Karpas-422 (cell line): ENCODE data around the gene RAI2. TPM values are rescaled to one million over a fixed set of nuclear protein-coding genes. Genes with fewer than 3 reads are reported as not detected.
"Not testable (repeated sequence)": the region's sequence is repeated elsewhere in the genome, so short reads cannot be mapped to it uniquely, and the experiment has no call there.

ENCODE experiments used
- DNase-seq: peaks from one replicate; pipeline ENCODE4 v3.0.0-alpha.2; 2015
- H2AFZ ChIP-seq: fragments of 200-600 bp; sonication (generic); 2 replicates; pipeline ENCODE4 v1.6.1; 2014; ENCODE audit warnings: antibody characterized with exemption, low read length, mixed read lengths
- H3K27ac ChIP-seq: fragments of 200-600 bp; sonication (generic); 2 replicates; pipeline ENCODE4 v1.5.1; 2014; ENCODE audit warnings: mild to moderate bottlenecking, low read length, moderate library complexity
- H3K27me3 ChIP-seq: fragments of 200-600 bp; sonication (generic); 2 replicates; pipeline ENCODE4 v1.6.1; 2014; ENCODE audit warnings: low read length, mixed read lengths
- H3K36me3 ChIP-seq: fragments of 200-600 bp; sonication (generic); 2 replicates; pipeline ENCODE4 v1.6.1; 2014; ENCODE audit warnings: low read length, mixed read lengths; ENCODE audit not compliant: insufficient read depth
- H3K4me1 ChIP-seq: fragments of 200-600 bp; sonication (generic); 2 replicates; pipeline ENCODE4 v1.6.1; 2014; ENCODE audit warnings: mild to moderate bottlenecking, low read length, mixed read lengths
- H3K4me2 ChIP-seq: fragments of 200-600 bp; sonication (generic); 2 replicates; pipeline ENCODE4 v1.6.1; 2014; ENCODE audit warnings: low read length, low read depth, mild to moderate bottlenecking; ENCODE audit not compliant: poor library complexity, severe bottlenecking
- H3K4me3 ChIP-seq: fragments of 200-600 bp; sonication (generic); 2 replicates; pipeline ENCODE4 v1.5.1; 2014; ENCODE audit warnings: mild to moderate bottlenecking, antibody characterized with exemption, low read length, mixed read lengths
- H3K79me2 ChIP-seq: fragments of 200-600 bp; sonication (generic); 2 replicates; pipeline ENCODE4 v1.6.1; 2014; ENCODE audit warnings: mild to moderate bottlenecking, low read length, mixed read lengths
- H3K9ac ChIP-seq: fragments of 200-600 bp; sonication (generic); 2 replicates; pipeline ENCODE4 v1.6.0; 2014; ENCODE audit warnings: low read length
- H3K9me2 ChIP-seq: fragments of 200-600 bp; sonication (generic), shearing (Covaris generic); replicated peaks from 2 replicates; pipeline ENCODE4 v1.6.0; 2014; ENCODE audit warnings: mild to moderate bottlenecking, low read length, moderate library complexity; ENCODE audit not compliant: insufficient read depth
- H3K9me3 ChIP-seq: fragments of 300-700, 200-600 bp; sonication (generic); 2 replicates; pipeline ENCODE4 v1.6.1; 2014; ENCODE audit warnings: low read length, mixed read lengths
- H4K20me1 ChIP-seq: fragments of 200-600 bp; sonication (generic); 2 replicates; pipeline ENCODE4 v1.6.1; 2014; ENCODE audit warnings: mild to moderate bottlenecking, antibody characterized with exemption, low read length, low read depth; ENCODE audit not compliant: insufficient read depth
- total RNA-seq: library from RNA; depleted of rRNA; stranded (reverse); fragments of >200 nt; shearing (Covaris generic); gene quantifications from 2 replicates; pipeline ENCODE4 v1.2.3, GENCODE V29; 2014; ENCODE audit warnings: low replicate concordance

The RAI2 gene
- total RNA-seq, 1 experiment from 2014 or later: not detected

DNA sequence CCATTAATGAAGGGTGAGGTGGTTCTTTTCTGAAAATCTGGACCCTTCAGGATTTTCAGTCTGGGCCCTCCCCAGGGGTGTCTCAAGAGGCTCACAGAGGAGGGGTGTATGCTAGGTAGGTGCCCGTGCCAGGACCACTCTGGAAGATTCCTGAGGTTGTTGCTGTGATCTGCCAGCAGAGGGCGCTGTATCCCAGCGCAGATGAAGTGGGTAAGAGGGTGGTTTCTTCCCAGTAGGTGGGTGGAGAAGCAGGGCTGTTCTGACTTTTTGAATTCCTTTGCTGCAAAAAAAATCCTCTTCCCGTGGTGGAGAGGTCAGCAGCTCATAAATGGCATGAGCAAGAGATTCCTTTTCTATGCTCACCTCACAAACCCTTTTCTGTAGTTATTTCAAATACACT lies 72.7 kb downstream of the RAI2 start:
- no peak overlapping the region for H3K9ac ChIP-seq
- peak; percentile 76 for DNase-seq
- H3K4me2 ChIP-seq: no peak overlapping the region
- H3K79me2 ChIP-seq: no peaks in the 10 kb centered on the region
- H2AFZ ChIP-seq: no peak overlapping the region
- H3K27me3 ChIP-seq: no peaks in the 10 kb centered on the region
- H3K4me1 ChIP-seq: no peaks in the 10 kb centered on the region
- no peaks in the 10 kb centered on the region for H3K9me2 ChIP-seq
- no peak overlapping the region for H3K4me3 ChIP-seq
- H4K20me1 ChIP-seq: no peaks in the 10 kb centered on the region
- no peak overlapping the region for H3K27ac ChIP-seq
- no peaks in the 10 kb centered on the region for H3K9me3 ChIP-seq
- no peaks in the 10 kb centered on the region for H3K36me3 ChIP-seq

DNA sequence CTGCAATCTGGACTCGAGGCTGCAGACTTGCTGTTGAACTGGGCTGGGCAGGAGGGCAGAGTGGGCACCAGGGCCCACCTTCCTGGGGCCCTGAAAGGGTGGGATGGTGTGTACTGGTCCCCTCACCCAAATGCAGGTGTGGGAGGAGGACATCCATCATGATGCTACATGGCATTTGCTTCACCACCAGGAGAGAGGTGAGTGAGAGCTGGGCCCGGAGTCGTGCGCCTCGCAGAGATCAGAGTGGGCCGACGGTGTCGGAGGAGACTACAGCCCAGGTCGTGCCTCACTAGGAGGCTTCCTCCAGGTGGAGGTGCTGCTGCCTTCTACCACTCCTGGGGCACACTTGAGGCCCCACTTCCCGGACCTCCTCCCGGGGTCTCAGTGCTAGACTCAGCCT lies 73.5 kb downstream of the RAI2 start:
- no peaks in the 10 kb centered on the region for H3K9me3 ChIP-seq
- no peaks in the 10 kb centered on the region for H3K36me3 ChIP-seq
- no peaks in the 10 kb centered on the region for H3K79me2 ChIP-seq
- no peak overlapping the region for H3K9ac ChIP-seq
- DNase-seq: no peak
- no peaks in the 10 kb centered on the region for H4K20me1 ChIP-seq
- no peaks in the 10 kb centered on the region for H3K27me3 ChIP-seq
- H3K4me2 ChIP-seq: no peak overlapping the region
- no peak overlapping the region for H2AFZ ChIP-seq
- no peak overlapping the region for H3K4me3 ChIP-seq
- H3K9me2 ChIP-seq: no peaks in the 10 kb centered on the region
- H3K4me1 ChIP-seq: no peaks in the 10 kb centered on the region
- H3K27ac ChIP-seq: no peak overlapping the region

DNA sequence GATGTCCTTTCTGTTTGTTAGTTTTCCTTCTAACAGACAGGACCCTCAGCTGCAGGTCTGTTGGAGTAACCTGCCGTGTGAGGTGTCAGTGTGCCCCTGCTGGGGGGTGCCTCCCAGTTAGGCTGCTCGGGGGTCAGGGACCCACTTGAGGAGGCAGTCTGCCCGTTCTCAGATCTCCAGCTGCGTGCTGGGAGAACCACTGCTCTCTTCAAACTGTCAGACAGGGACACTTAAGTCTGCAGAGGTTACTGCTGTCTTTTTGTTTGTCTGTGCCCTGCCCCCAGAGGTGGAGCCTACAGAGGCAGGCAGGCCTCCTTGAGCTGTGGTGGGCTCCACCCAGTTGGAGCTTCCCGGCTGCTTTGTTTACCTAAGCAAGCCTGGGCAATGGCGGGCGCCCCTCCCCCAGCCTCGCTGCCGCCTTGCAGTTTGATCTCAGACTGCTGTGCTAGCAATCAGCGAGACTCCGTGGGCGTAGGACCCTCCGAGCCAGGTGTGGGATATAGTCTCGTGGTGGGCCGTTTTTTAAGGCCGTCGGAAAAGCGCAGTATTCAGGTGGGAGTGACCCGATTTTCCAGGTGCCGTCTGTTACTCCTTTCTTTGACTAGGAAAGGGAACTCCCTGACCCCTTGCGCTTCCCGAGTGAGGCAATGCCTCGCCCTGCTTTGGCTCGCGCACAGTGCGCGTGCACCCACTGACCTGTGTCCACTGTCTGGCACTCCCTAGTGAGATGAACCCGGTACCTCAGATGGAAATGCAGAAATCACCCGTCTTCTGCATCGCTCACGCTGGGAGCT lies 74.3 kb downstream of the RAI2 start:
- H3K27ac ChIP-seq, H3K4me3 ChIP-seq, H3K4me2 ChIP-seq, H3K9me2 ChIP-seq, H3K27me3 ChIP-seq, H3K36me3 ChIP-seq, DNase-seq, H4K20me1 ChIP-seq, H3K4me1 ChIP-seq, H3K79me2 ChIP-seq, H3K9me3 ChIP-seq, H2AFZ ChIP-seq, H3K9ac ChIP-seq: not testable (repeated sequence)

DNA sequence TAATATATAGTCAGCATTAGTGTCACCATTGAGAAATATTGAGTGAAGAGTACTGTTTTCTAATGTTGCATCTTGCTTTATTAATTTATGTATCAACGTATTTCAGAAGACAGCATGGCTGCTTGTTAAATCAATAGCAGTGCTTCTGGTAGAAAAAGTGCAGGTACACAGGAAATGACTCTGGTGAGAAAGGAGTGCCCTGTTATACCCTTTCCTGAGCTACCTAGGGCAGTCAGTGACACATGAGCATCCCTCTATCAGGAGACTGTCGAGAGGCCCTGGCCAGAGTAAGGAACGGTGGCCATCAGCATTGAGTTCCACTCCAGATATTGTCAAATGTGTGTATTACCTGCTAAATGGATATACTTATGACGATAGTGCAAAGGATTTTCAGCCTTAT lies 81.7 kb downstream of the RAI2 start:
- H3K36me3 ChIP-seq: no peaks in the 10 kb centered on the region
- no peaks in the 10 kb centered on the region for H3K4me1 ChIP-seq
- no peak for DNase-seq
- H3K27ac ChIP-seq: no peak overlapping the region
- no peak overlapping the region for H3K4me2 ChIP-seq
- no peaks in the 10 kb centered on the region for H4K20me1 ChIP-seq
- no peak overlapping the region for H3K9ac ChIP-seq
- no peaks in the 10 kb centered on the region for H3K27me3 ChIP-seq
- H3K4me3 ChIP-seq: no peak overlapping the region
- H2AFZ ChIP-seq: no peak overlapping the region
- no peaks in the 10 kb centered on the region for H3K9me2 ChIP-seq
- no peaks in the 10 kb centered on the region for H3K9me3 ChIP-seq
- H3K79me2 ChIP-seq: no peaks in the 10 kb centered on the region

DNA sequence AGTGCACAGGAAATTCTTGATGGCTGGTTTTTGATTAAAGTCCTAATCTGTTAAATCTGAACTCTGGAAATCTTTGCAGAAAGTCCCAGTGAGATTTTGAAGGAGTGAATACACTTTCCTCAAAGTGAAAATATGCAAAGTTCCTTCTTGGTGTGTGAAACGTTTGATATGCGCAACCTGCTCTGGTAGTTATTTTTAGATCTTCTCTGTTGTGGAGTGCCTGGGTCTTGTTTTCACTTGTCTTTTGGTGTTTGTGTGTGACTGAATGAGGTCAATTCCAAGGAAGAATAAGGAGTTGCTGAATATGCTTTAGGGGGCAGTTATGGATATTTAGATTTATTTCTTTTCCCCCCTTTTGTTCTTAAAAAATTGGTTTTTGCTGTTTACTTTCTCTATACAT lies 82.1 kb downstream of the RAI2 start:
- Histone ChIP-seq H3K27ac (no peak overlapping the region), H3K27me3 (no peaks in the 10 kb centered on the region), H3K36me3 (no peaks in the 10 kb centered on the region), H3K9me3 (no peaks in the 10 kb centered on the region), H3K79me2 (no peaks in the 10 kb centered on the region), H3K9me2 (no peaks in the 10 kb centered on the region), H3K4me2 (no peak overlapping the region), H2AFZ (no peak overlapping the region), H3K9ac (no peak overlapping the region), H3K4me1 (no peaks in the 10 kb centered on the region), H4K20me1 (no peaks in the 10 kb centered on the region), H3K4me3 (no peak overlapping the region)
- no peak for DNase-seq

DNA sequence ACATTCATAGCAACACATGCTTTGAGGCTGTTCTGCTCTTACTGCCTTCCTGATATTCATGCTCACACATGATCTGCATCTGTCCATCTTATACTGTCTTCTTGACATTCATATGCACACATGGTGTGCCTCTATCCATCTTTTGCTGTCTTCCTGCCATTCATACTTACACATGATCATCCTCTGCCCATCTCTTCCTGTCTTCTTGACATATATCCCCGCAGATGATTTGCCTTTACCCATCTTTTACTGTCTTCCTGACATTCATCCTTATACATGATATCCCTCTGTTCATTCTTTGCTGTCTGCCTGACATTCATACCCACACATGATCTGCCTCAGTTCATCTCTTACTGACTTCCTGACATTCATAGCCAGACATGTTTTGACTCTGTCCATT lies 87.0 kb downstream of the RAI2 start:
- H3K9ac ChIP-seq: no peak overlapping the region
- H3K4me1 ChIP-seq: no peaks in the 10 kb centered on the region
- no peaks in the 10 kb centered on the region for H3K79me2 ChIP-seq
- H3K4me3 ChIP-seq: no peak overlapping the region
- H3K4me2 ChIP-seq: no peak overlapping the region
- H3K27me3 ChIP-seq: no peaks in the 10 kb centered on the region
- H3K36me3 ChIP-seq: no peaks in the 10 kb centered on the region
- H2AFZ ChIP-seq: no peak overlapping the region
- no peak for DNase-seq
- H3K9me2 ChIP-seq: no peaks in the 10 kb centered on the region
- H3K27ac ChIP-seq: no peak overlapping the region
- no peaks in the 10 kb centered on the region for H3K9me3 ChIP-seq
- H4K20me1 ChIP-seq: no peaks in the 10 kb centered on the region

DNA sequence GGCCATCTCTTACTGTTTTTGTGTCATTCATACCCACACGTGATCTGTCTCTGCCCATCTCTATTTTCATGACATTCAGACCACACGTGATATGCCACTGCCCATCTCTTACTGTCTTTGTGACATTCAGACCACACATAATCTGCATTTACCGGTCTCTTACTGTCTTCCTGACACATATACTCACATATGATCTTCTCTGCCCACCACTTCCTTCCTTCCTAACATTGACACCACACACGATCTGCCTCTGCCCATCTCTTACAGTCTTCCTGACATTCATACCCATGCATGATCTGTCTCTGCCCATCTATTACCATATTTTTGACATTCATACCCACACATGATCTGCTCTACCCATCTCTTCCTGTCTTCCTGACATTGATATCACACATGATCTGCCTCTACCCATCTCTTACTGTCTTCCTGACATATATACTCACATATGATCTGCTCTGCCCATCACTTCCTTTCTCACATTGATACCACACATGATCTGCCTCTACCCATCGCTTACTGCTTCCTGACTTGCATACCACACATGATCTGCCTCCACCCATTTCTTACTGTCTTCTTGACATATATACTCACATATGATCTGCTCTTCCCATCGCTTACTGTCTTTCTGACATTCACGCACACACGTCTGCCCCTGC lies 87.7 kb downstream of the RAI2 start:
- H3K36me3 ChIP-seq: no peaks in the 10 kb centered on the region
- H3K4me2 ChIP-seq: no peak overlapping the region
- no peak overlapping the region for H3K9ac ChIP-seq
- H2AFZ ChIP-seq: no peak overlapping the region
- H3K9me3 ChIP-seq: no peaks in the 10 kb centered on the region
- H3K27me3 ChIP-seq: no peaks in the 10 kb centered on the region
- no peak overlapping the region for H3K27ac ChIP-seq
- no peaks in the 10 kb centered on the region for H4K20me1 ChIP-seq
- DNase-seq: no peak
- H3K9me2 ChIP-seq: no peaks in the 10 kb centered on the region
- H3K4me1 ChIP-seq: no peaks in the 10 kb centered on the region
- no peaks in the 10 kb centered on the region for H3K79me2 ChIP-seq
- no peak overlapping the region for H3K4me3 ChIP-seq

DNA sequence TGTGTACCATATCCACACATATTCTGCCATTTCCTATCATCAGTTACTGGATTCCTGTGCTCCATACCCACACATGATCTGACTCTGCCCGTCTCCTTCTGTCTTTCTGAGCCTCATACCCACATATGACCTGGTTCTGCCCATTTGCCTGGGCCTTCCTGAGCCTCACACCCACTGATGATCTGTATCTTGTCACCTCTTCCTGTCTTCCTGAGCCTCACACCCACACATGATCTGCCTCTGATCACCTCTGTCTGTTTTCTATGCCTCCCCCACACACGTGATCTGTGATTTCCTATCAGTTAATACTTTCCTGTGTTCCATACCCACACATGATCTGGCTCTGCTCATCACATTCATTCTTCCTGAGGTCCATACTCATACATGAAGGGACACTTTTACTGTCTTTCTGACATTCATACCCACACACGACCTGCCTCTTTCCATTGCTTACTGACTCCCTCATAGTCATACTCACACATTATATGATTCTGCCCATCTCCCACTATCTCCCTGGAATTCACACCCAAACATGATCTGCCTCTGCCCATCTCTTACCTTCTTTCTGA lies 91.3 kb downstream of the RAI2 start:
- H2AFZ ChIP-seq: no peak overlapping the region
- no peak overlapping the region for H3K27ac ChIP-seq
- no peaks in the 10 kb centered on the region for H3K36me3 ChIP-seq
- no peak overlapping the region for H3K4me3 ChIP-seq
- no peaks in the 10 kb centered on the region for H3K4me1 ChIP-seq
- no peaks in the 10 kb centered on the region for H4K20me1 ChIP-seq
- H3K4me2 ChIP-seq: no peak overlapping the region
- no peaks in the 10 kb centered on the region for H3K27me3 ChIP-seq
- DNase-seq: no peak
- H3K9ac ChIP-seq: no peak overlapping the region
- no peaks in the 10 kb centered on the region for H3K9me2 ChIP-seq
- H3K9me3 ChIP-seq: no peaks in the 10 kb centered on the region
- no peaks in the 10 kb centered on the region for H3K79me2 ChIP-seq
